Colonic mucosa (tissue), 4 donors: Measurements from ENCODE around the gene TKTL1. TPM values are rescaled to one million over a fixed set of nuclear protein-coding genes. Genes with fewer than 3 reads are reported as not detected.
"Not testable (repeated sequence)": the region's sequence is repeated elsewhere in the genome, so short reads cannot be mapped to it uniquely, and the experiment has no call there.

ENCODE experiments used
- DNase-seq: peaks from one replicate; pipeline ENCODE4 v3.0.0-alpha.2; 2020
- H3K27ac ChIP-seq: fragments of 200-600 bp; one replicate; pipeline ENCODE4 v1.8.0; 2021
- H3K27me3 ChIP-seq: fragments of 200-600 bp; one replicate; pipeline ENCODE4 v1.8.0; 2021
- H3K36me3 ChIP-seq: fragments of 200-600 bp; one replicate; pipeline ENCODE4 v1.8.0; 2021
- H3K4me1 ChIP-seq: fragments of 200-600 bp; one replicate; pipeline ENCODE4 v1.8.0; 2021; ENCODE audit warnings: mild to moderate bottlenecking
- H3K4me3 ChIP-seq: fragments of 200-600 bp; one replicate; pipeline ENCODE4 v1.8.0; 2021
- H3K9ac ChIP-seq, 2 donors: one replicate each; pipeline ENCODE4 v1.7.0; 2013; ENCODE audit warnings: control low read depth in 2 of 2, low read depth in 2 of 2, low read length in 2 of 2
- H3K9me3 ChIP-seq: fragments of 200-600 bp; one replicate; pipeline ENCODE4 v1.8.0; 2021
- intact Hi-C: fragments of 100-400 bp; cut with DNase I; formaldehyde crosslinking; loops from one replicate; pipeline ENCODE4 v1.14.1; 2022
- total RNA-seq, 2 donors: library from RNA; stranded (reverse); fragmentation: NEBNext Ultra II Directional in 1 of 2; extraction: Animal tissue kit (Norgen Biotek cat#: 25700) in 1 of 2; gene quantifications; one replicate each; pipeline ENCODE4 v1.2.1, GENCODE V29; 2021
- TF ChIP-seq, protein P1 (sequence below): fragments of 200-600 bp; IDR thresholded peaks from one replicate; pipeline ENCODE4 v1.8.0; 2022; ENCODE audit warnings: antibody characterized with exemption, mild to moderate bottlenecking
- donor health status: healthy.
- donor health status: DM: no; HTN: no; CAD: no.
- donor health status: DM: no; HTN: no; CAD: no.

Gene TKTL1
- total RNA-seq, 2 donors from 2014 or later: not detected

DNA sequence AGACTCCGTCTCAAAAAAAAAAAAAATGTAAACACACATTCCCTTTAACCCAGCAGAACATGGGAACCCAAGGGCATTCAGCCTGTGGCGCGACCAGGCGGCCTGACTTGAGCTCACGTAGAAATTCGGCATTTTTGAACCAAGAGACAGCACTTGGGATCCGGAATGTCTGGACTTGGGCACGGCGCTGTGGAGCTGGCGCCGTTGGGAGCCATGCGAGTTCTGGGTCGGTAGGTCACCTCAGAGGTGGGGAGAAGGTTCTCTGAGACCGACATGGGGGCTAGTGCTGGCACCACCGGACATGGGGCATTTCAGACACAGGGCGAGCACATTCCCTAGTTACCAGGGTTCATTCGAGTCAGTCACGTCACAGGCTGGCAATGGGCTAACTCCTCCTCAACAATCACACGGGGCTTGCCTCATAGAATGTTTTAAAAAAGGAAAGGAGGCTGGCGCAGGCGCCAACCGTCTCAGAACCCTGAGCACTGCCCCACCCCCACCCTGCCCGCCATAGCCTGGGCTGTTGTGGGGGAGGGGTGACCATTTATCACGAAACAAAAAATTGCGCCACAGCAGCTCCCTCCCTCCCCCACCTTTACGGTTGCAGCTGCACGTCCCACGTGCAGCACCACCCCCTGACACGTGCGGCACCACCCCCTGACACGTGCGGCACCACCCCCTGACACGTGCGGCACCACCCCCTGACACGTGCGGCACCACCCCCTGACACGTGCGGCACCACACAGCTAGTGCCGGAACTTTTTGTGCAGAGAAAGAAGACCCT, 612 bp upstream of the TKTL1 start, which contains the start of gene TEX28:
TEX28 (minus strand) TSS at position 334 of the 784 bp plus-strand sequence. CDS start 3,007 bp downstream, outside the sequence.
- no peaks in the 10 kb centered on the region for H3K27me3 ChIP-seq
- H3K27ac ChIP-seq: no peak within 1 kb of the TSS
- H3K9me3 ChIP-seq: no peaks in the 10 kb centered on the region
- TF ChIP-seq, protein P1, sequence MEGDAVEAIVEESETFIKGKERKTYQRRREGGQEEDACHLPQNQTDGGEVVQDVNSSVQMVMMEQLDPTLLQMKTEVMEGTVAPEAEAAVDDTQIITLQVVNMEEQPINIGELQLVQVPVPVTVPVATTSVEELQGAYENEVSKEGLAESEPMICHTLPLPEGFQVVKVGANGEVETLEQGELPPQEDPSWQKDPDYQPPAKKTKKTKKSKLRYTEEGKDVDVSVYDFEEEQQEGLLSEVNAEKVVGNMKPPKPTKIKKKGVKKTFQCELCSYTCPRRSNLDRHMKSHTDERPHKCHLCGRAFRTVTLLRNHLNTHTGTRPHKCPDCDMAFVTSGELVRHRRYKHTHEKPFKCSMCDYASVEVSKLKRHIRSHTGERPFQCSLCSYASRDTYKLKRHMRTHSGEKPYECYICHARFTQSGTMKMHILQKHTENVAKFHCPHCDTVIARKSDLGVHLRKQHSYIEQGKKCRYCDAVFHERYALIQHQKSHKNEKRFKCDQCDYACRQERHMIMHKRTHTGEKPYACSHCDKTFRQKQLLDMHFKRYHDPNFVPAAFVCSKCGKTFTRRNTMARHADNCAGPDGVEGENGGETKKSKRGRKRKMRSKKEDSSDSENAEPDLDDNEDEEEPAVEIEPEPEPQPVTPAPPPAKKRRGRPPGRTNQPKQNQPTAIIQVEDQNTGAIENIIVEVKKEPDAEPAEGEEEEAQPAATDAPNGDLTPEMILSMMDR: no peak
- no peak within 1 kb of the TSS for H3K4me3 ChIP-seq
- no peak for DNase-seq
- H3K9ac ChIP-seq: no peak within 1 kb of the TSS
- no peaks in the 10 kb centered on the region for H3K4me1 ChIP-seq
- intact Hi-C loops: no loop called here
- no peaks in the 10 kb centered on the region for H3K36me3 ChIP-seq

DNA sequence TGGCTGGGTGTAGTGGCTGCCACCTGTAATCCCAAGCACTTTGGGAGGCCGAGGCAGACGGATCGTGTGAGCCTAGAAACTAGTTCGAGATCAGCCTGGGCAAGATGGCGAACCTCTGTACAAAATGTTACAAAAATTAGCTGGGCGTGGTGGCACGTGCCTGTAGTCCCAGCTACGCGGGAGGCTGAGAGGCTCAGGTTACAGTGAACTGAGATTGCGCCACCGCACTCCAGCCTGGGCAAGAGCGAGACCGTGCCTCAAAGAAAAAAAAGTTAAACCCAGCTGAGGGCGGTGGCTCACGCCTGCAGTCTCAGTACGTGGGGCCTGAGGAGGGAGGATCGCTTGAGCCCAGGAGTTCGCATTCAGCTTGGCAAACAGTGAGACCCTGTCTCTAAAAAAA, 1.1 kb downstream of the TKTL1 start:
- no peaks in the 10 kb centered on the region for H3K4me1 ChIP-seq
- DNase-seq: no peak
- no peaks in the 10 kb centered on the region for H3K9me3 ChIP-seq
- no peaks in the 10 kb centered on the region for H3K27me3 ChIP-seq
- no peak overlapping the region for H3K27ac ChIP-seq
- no peak overlapping the region for H3K4me3 ChIP-seq
- intact Hi-C loops: no loop called here
- H3K9ac ChIP-seq: no peak overlapping the region
- H3K36me3 ChIP-seq: no peaks in the 10 kb centered on the region
- TF ChIP-seq, protein P1: no peak

DNA sequence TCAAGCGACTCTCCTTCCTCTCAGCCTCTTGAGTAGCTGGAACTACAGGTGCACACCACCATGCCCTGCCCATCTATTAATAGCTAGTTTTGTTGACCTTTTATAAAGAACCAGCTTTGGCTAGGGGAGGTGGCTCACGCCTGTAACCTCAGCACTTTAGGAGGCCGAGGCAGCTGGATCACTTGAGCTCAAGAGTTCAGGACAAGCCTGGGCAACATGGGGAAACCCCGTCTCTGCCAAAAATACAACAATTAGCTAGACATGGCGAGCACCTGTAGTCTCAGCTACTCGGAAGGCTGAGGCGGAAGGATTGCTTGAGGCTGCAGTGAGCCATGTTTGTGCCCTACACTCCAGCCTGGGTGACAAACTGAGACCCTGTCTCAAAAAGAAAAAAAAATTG, 2.7 kb downstream of the TKTL1 start:
- DNase-seq: no peak
- H3K27ac ChIP-seq: no peak overlapping the region
- intact Hi-C loops: no loop called here
- H3K4me1 ChIP-seq: no peaks in the 10 kb centered on the region
- no peaks in the 10 kb centered on the region for H3K36me3 ChIP-seq
- no peaks in the 10 kb centered on the region for H3K27me3 ChIP-seq
- no peak overlapping the region for H3K9ac ChIP-seq
- H3K4me3 ChIP-seq: no peak overlapping the region
- no peaks in the 10 kb centered on the region for H3K9me3 ChIP-seq
- TF ChIP-seq, protein P1: no peak

DNA sequence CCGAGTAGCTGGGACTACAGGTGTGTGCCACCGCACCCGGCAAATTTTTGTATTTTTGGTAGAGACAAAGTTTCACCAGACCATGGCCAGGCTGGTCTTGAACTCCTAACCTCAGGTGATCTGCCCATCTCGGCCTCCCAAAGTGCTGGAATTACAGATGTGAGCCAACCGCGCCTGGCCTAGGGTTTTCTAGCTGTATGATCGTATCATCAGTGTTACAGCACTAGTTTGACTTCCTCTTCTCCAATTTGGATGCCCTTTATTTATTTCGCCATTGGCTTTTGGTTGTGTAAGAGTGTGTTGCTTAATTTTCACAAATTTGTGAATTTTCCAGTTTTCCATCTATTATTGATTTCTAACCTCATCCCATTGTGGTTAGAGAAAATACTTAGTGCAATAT, 5.2 kb downstream of the TKTL1 start:
- TF ChIP-seq, protein P1: no peak
- H3K27me3 ChIP-seq: no peaks in the 10 kb centered on the region
- H3K27ac ChIP-seq: no peak overlapping the region
- no peaks in the 10 kb centered on the region for H3K36me3 ChIP-seq
- H3K9ac ChIP-seq: no peak overlapping the region
- no peaks in the 10 kb centered on the region for H3K9me3 ChIP-seq
- intact Hi-C loops: no loop called here
- H3K4me3 ChIP-seq: no peak overlapping the region
- no peaks in the 10 kb centered on the region for H3K4me1 ChIP-seq
- DNase-seq: no peak

DNA sequence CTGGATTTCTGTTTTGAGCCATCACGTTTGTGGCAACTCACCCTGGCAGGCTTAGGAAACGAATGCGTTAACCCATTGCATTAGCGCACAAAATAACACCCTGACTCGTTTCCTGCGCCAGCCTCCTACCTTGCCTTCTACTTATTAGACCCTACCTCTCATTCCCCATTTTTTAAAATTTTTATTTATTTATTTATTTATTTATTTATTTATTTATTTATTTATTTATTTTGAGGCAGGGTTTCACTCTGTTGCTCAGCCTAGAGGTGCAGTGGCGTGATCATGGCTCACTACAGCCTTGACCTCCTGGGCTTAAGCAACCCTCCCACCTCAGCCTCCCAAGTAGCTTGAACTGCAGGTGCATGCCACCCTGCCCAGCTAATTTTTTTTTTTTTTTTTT, 7.4 kb downstream of the TKTL1 start:
- H3K9ac ChIP-seq, intact Hi-C loops, H3K4me3 ChIP-seq, H3K27me3 ChIP-seq, H3K36me3 ChIP-seq, H3K9me3 ChIP-seq, H3K4me1 ChIP-seq, DNase-seq, H3K27ac ChIP-seq: not testable (repeated sequence)

DNA sequence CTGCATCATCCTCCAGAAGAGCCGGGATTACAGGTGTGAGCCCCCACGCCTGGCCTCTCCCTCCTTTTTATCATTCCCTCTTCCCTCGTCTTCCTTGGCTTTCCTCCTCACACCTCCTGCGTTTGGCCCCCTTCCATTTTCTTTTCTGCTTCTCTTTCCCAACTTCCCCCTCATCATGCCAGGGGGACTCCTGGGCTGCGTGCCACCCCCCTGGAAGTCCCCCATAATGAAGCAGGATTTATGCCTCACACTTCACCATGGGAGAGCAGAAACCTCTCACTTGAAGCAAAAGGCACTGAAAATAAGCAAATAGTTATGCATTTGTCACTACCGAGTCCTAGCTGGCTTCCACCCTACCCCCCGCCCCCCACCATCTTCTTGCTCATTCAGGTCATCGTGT, 7.9 kb downstream of the TKTL1 start:
- no peaks in the 10 kb centered on the region for H3K27me3 ChIP-seq
- no peak for DNase-seq
- no peaks in the 10 kb centered on the region for H3K4me1 ChIP-seq
- TF ChIP-seq, protein P1: no peak
- intact Hi-C loops: no loop called here
- no peaks in the 10 kb centered on the region for H3K36me3 ChIP-seq
- no peak overlapping the region for H3K27ac ChIP-seq
- H3K4me3 ChIP-seq: no peak overlapping the region
- no peak overlapping the region for H3K9ac ChIP-seq
- no peaks in the 10 kb centered on the region for H3K9me3 ChIP-seq
